HG03565 (cell line): ENCODE measurements around the gene HRCT1.
"Not testable (repeated sequence)": the region's sequence is repeated elsewhere in the genome, so short reads cannot be mapped to it uniquely, and the experiment has no call there.

Experiments used
- ATAC-seq: cut with Tn5 transposase; IDR thresholded peaks from one replicate; pipeline ENCODE4 v1.9.1; 2021; ENCODE audit warnings: mild to moderate bottlenecking, moderate library complexity; ENCODE audit not compliant: unreplicated experiment

HRCT1 gene

DNA sequence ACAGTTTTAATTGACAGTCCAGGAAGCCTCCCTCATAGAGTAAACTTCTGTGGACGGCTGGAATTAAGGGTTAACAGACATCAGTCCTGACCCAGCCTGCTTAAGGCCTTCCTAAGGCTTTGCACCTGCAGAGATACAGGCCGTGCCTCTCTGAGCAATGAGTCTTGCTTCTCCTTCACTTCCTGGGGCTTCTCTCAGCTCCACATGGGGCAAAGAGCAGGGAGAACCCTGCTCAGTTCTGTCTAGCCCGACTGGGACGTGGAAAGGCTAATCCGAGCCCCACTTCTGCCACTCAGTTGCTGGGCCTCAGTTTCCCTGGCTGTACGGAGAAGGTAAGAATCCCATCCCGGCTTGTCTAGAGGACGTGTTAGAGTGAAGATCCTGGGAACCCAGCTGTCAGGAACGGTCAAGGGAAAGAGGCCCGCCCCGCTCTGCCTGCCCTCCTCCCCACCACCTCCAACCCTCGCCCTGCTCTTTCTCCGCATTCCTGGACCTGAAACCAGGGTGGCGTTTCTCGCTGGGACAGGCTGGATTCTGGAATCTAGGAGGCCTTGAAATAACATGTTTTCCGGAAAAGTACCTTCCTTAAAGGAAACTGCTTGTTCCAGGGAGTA is 9.8 kb downstream of the HRCT1 start:
- ATAC-seq, result no peak

- no peak for ATAC-seq
These were observed 11.3 kb downstream of the HRCT1 start for GRCh38 chr9:35917261-35917660.

GRCh38 chr9:35918780-35919179 is 12.8 kb downstream of the HRCT1 start:
- no peak for ATAC-seq

GRCh38 chr9:35919212-35920008 is 13.4 kb downstream of the HRCT1 start:
- no peak for ATAC-seq

- no peak for ATAC-seq
These were observed 14.1 kb downstream of the HRCT1 start for GRCh38 chr9:35920051-35920620.

DNA sequence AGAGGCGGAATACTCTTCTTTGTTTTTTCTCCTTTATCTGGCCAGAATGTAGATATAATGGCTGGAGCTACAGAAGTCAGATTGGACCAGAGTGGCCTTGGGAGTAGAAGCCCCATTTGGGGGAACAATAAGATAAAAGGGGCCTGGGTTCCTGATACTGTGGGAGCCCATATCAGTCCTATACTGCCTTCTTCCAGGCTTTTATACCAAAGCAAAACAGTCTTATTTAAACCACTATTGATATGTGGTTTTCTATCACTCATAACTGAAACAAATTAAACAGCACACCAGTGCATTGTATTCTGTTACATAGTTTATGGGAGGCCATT is 17.6 kb downstream of the HRCT1 start:
- ATAC-seq, result no peak

DNA sequence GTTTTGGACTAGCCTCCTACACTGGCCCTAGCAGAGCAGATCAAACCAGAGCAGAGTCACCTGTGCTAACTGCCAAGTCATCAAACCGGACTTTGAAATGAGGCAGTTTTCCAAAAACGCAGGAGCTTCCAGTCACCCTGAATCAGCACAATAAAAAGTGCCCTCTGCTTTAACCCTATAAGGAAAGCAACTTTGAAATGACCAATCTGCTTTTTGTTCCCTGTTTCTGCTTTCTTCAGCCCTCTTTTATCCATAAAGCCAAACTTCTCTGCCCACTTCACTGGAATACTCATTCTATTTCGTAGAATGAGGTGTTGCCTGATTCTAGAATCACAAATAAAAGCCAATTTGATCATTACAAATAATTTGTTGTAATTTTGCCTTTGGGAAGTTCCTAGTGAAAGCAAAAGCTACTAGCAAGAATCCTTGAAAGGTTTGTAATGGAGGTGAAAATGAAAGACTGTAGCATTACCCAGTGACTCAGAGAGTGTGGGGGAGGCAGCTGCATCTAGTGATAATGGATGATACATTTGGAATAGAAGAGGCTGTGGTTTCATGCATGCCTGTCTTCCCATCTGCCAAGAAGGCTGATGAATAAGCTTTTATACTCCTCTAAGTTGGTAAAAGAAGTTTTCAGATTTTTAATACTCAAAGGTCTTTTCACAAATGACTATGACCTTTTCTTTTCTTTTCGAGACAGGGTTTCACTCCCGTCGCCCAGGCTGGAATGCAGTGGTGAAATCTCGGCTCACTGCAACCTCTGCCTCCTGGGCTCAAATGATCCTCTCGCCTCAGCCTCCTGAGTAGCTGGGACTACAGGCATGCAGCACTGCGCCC is 18.1 kb downstream of the HRCT1 start:
- no peak for ATAC-seq

DNA sequence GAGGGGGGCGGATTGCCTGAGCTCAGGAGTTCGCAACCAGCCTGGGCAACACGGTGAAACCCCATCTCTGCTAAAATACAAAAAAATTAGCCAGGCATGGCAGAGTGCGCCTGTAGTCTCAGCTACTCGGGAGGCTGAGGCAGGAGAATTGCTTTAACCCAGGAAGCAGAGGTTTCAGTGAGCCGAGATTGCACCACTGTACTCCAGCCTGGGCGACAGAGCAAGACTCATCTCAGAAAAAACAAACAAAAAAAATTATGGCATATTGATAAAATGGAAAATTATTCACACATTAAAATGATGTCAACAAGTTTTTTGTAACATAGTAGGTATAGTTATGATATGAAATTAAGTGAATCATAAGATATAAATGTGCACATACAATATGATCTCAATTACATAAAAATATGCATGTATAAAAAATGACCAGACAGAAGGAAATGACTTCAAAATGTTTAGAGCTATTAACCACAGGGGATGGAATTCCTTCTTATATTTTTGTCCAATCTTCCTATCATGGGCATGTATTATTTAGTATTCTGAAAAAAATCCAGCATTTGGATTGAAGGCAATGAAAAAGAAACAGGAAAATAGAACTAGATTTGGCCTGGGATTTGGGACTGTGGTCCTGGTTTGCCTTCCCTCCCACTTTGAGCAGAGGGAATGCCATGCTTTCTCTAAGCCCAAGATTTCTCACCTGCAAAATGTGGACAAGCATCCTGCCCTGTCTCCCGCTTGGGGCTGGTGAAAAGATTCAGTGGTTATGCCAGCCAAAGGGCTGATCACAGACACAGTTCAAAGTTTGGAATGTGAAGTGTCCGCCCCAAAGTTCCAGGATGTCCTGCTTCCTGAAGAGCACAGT is 22.8 kb downstream of the HRCT1 start:
- ATAC-seq, result no peak

GRCh38 chr9:35929453-35929718 is 23.4 kb downstream of the HRCT1 start:
- ATAC-seq, result no peak

DNA sequence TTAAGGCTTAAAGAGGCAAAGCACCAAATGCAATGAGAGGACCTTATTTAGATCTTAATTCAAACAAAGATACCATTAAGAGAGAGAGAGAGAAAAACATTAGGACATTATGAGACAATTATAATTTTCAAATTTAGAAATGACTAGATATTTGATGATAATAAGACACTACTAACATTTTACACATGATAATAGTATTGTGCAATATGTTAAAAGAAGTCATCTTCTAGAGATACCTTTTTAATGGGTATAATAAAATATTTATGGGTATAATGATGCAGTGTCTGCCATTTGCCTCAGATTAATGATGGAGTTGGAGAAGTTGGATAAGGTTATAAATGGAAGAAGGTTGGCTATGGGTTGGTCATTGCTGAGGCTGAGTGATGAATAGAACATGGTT is 24.5 kb downstream of the HRCT1 start:
- no peak for ATAC-seq

GRCh38 chr9:35930989-35931388 is 25.0 kb downstream of the HRCT1 start:
- no peak for ATAC-seq

DNA sequence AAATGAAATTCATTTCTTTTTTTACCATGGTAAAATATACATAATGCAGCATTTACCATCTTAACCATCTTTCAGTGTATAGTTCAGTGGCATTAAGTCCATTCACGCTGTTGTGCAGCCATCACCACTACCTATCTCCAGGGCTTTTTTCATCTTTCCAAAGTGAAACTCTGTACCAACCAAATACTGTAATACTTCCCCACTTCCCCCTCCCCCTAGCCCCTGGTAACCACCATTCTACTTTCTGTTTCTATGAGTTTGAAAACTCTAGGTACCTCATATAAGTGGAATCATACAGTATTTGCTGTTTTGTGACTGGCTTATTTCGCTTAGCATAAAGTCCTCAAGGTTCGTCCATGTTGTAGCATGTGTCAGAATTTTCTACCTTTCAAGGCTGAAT is 26.7 kb downstream of the HRCT1 start:
- no peak for ATAC-seq

DNA sequence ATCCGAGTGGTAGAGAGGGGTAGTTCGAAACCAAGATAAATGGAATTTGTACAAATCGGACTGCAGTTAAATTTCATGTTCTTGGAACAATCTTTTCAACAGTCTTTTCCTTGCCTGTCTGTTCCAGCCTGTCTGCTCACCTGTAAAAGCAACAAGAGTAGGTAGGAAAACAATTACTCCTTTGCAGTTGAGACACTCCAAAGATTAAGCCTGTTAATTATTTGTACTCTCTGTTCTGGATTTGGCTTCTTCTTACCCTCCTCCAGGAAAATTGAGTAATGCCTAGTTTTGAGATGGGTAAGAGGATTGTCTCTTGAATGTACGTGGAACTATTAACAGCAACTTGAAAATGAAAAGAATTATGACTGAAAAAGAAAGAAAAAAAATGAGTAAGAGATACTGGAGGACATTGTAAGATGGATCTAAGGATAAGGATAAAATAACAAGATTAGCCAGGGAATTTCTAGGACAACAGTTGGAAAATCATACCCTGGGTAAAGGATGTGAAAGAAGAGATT is 27.6 kb downstream of the HRCT1 start:
- ATAC-seq, result no peak

- ATAC-seq, result not testable (repeated sequence)
These were observed 28.1 kb downstream of the HRCT1 start for GRCh38 chr9:35934069-35934468.

DNA sequence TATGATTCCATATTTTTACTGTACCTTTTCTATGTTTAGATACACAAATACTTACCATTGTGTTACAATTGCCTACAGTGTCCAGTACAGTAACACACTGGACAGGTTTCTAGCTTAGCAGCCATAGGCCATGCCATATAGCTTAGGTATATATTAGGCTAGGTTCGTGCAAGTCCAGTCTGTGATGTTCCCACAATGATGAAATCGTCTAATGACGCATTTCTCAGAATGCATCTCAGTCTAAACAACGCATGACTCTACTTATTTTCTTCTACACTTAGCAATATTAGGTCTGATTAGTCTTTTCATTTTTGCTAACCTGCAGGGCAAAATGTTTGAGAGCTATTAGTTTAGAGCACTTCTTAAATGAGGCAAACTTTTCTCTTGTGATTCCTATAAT is 29.3 kb downstream of the HRCT1 start:
- no peak for ATAC-seq

DNA sequence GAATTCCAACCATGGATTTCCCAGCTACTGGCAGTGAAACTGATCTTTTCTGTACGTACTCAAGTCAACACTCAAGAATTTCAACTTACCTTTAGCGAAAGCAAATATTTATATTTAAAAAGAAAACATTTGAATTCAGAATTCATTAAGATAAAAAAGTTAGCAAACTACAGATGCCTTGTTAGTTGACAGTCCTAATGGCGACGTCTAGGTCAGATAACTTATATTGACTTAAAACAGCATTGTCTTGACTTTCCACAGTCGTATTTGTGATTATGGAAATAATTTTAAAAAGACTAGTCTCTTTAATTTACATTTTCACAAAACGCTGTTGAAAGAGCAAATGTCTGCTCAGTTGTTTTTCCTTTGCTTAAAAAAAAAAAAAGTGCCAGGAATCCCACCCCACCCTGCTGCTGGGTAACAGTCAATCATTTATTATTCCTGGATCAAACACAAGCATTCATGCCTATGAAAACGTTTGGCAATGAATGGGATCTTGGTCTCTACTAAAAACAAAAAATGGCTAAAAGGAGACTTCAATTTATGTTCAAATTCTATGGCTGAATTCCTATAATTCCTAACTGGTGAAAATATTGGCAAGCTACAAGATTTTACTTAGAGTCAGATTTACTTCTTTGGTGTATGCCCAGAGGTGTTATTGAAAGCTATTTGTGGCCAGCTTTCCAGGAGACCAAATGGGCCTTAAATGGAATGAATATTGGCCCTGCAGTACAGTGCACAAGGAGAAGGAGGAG is 29.9 kb downstream of the HRCT1 start:
- no peak for ATAC-seq

GRCh38 chr9:35937227-35937626 is 31.2 kb downstream of the HRCT1 start:
- ATAC-seq, result no peak

DNA sequence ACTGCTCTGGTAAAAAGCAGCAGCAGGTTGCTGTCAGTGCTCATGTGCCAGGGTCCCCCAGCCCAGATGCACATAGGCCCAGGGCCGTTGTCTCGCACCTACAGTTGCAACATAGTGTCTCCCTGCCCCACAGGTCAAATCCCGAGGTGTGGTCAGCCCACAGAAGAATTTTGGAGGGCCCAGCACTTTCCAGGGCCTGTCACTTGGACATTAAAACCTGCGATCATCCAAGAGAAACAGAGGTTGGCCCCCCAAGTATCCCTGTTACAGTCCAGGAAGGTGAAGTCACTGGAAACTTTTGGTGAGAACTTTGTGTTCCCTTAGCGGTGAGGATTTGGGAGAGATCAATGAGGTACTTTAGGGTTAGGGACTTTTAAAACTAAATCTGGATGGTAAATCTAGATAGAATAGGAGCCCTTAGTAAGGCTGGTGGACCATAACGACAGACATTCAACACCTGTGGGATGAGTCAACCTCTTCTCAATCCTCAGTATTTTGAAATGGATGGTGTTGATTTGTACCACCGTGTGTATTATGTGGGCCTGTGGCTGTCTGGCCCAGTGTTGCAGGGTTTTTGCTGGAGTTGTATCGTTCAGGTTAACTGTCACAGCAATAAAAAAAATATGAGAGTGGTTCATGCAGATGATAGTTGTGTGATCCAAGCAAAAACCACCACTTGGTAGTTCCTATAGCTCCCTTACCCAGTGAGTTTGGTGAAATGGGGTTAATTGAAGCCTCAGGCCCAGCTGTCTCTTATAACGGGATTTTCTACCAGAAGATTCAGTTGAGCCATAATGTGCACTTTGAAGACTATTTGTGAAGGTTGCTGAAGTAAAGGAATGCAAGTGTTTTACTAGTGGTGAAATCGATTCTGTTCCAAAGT is 32.7 kb downstream of the HRCT1 start:
- no peak for ATAC-seq

DNA sequence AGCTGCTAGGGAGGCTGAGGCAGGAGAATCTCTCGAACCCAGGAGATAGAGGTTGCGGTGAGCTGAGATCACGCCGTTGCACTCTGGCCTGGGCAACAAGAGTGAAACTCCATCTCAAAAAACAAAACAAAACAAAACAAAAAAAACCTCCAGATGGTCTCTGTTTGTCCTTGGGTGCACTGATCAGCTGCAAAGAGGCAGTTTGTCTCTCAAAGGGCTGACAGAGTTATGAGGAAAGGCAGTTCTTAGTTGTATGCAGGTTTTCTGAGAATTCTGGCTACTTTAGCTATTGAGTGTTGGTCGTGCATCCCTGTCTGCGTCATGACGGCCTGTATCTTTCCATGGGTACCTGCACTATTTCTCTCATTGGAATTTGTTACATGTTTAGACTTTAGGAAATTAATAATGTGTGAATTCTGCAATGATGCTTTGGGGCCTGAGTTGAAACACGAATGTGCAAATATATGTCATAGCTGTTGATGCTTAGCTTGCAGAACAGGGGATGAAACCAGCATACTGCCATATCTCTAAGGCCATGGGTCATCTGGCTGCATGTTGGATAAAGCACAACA is 33.8 kb downstream of the HRCT1 start:
- ATAC-seq, result no peak
